ENCODE data around the gene KRTAP5-5.
"Not testable (repeated sequence)": the region's sequence is repeated elsewhere in the genome, so short reads cannot be mapped to it uniquely, and the experiment has no call there.

- TF ChIP-seq CTCF, POLR2A, POLR2AphosphoS5, EP300 (IDR thresholded peaks at IDR 0.05): not testable (repeated sequence)
These were observed 22.3 kb upstream of the KRTAP5-5 start for GRCh38 chr11:1607156-1607845.

Measured in gastroesophageal sphincter (tissue), 3 donors.